Left colon (tissue), 2 donors: Measurements from ENCODE around the gene SMS. TPM values are rescaled to one million over a fixed set of nuclear protein-coding genes. Genes with fewer than 3 reads are reported as not detected.

Source experiments
- ATAC-seq: fragments of 200-7000 bp; cut with Tn5 transposase; one replicate; pipeline ENCODE4 v1.9.1; 2020; ENCODE audit warnings: mild to moderate bottlenecking, moderate library complexity
- DNase-seq, 2 donors: peaks; one replicate each; pipeline ENCODE4 v3.0.0-alpha.2; 2020
- intact Hi-C, 2 donors: fragments of 100-400 bp; cut with DNase I in 1 of 2; cut with micrococcal nuclease in 1 of 2; formaldehyde crosslinking; loops; one replicate each; pipeline versions ENCODE4 v1.11.2 to v1.14.0; 2022; cut with DNase I, micrococcal nuclease
- long read RNA-seq: library from polyadenylated mRNA; unstranded; transcript quantifications from one replicate; pipeline ENCODE4 v2.0.0, GENCODE V29; 2021
- total RNA-seq, 2 donors: library from RNA; stranded (reverse); fragmentation: NEBNext Ultra II Directional; extraction: Animal tissue kit (Norgen Biotek cat#: 25700); gene quantifications; one replicate each; pipeline ENCODE4 v1.2.1, GENCODE V29; 2021
- donor health status: DM: no; HTN: no; CAD: no.
- donor health status: DM: yes; HTN: yes; CAD: no.

The SMS gene
- 10 to 100 TPM; 55.4 to 56.3 TPM for total RNA-seq
- long read RNA-seq, transcript SMS-202 (11 exons, 1,837 nt), result major isoform, 104 of 121 reads
- long read RNA-seq, partial matches to known transcripts, result 8 of 121 reads
- long read RNA-seq, other reads (novel, unspliced or antisense), result 8 of 121 reads

DNA sequence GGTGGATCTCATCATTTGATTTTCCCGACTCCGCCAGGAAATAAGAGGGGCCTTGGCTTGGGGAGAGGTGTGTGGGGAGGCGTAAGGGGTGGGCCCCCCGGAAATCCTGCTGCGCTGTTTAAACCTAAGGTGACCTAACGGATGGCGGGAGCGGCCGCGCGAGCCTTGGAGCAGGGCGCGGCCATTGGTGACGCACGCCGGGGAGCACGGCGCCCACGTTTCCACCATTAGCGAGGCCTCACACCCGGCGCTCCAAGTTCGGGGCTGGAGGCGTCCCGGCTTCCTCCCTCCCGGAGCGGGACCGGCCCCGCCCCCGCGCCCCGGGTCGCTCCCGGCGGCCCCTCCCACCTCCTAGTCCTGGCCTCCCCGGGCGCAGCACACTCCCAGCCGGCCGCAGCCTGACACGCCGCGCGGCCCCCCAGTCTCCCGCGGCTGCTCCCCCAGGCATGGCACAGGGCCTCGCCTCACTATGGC lies at the start of gene SMS:
SMS (plus strand) TSS at position 354 of the 474 bp plus-strand sequence; CDS start at position 470, 116 bp downstream.
- ATAC-seq (peak; percentile 95), DNase-seq (peak; percentile 74 to 77)
- intact Hi-C loops, result no loop called here

DNA sequence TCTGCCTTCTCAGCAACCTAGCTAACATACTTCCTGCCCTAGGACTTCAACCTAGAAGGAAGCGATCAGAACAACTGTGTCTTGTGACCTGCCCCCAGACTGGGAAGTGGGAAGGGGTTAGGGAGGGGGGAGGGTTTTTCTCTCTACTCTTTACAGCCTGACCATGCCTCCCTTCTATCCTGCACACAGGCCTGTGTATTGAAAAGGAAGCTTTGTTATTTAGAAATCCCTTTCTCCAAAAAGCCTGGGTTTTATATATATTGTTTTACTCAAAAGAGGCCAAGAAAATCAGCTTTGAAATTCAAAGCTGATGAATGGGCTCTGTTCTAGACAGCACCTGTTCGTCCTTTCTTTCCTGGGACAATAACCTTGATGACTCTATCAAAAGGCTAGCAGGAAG lies 35.2 kb upstream of the SMS start:
- no peak for DNase-seq
- peak; percentile 35 for ATAC-seq
- intact Hi-C loops, result no loop called here

DNA sequence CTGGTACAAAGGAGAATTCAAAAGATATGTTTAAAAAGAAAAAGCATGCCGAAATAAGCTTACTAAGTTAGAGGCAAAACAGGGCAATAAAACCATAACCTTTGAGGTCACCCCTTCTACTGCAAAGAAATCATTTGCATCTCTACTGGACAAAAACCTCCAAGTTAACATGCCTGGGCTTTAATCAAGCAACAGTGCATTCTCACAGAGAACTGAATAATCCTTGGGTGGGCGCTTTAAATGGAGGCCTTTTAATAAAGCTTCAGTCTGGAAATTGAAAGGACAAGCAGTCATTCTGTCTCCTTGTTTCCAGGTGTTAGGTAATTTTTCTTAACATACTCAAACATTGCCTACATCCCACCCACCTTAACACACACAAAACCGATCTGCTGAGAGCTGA lies 34.6 kb upstream of the SMS start:
- no peak for DNase-seq
- no peak for ATAC-seq

DNA sequence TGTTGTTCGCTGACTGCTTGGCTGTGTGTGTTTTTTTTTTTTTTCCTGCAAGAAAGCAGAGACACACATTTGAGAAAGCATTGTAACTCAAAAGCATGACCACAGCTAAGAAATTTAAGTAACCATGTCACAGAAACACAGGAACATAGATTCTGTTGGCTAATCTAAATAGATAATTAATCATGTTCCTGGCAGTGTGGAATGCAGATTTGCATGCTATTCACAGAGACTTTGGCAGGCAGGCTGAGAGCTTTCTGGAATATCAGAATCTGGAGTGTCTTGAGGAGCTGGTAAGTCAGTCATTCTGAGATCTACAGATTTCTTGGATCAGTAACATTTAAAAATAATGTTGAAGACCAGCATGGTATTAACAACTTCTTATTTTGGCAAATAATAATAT lies 33.2 kb upstream of the SMS start:
- no peak for DNase-seq
- ATAC-seq, result no peak
- intact Hi-C loops, result no loop called here

More for the DNA sequence above, 34.6 kb upstream of the SMS start:
- intact Hi-C loops, result no loop called here

DNA sequence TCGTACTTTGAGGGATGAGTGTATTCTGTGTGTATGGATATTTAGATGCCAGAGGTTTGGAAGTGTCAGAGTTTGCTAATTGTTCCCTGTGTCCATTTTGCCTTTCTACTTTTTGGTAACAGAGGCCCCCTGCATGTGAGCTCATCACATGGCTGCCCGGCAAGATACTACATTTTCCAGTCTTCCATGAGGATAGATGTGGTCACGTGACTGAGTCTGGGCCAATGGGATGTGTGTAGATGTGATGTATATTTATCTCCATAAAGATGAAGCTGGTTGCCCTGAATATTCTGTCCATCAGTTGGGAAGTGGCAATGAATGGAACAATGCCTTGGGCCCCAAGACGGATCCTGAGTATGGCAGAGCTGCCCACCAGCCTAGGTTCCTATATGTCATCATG lies 29.0 kb upstream of the SMS start:
- DNase-seq (no peak), ATAC-seq (no peak)
- intact Hi-C loops, result no loop called here

DNA sequence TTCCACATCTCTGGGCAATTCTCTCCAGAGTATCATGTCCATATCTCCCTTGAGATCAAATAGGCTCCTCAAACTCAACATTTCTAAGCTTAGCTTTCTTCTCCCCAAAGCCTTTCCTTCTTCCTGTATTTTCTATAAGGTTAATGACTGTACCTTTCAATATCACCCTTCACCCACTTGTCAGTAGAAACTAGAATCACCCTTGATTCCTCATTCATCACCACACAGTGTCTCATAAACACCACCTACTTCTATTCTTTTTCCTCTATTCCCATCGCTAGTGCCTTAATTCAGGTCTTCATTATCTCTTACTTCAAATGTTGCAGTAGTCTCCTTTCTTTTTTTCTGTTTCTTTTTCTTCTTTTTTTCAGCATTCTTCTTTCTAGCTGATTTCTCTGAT lies 28.3 kb upstream of the SMS start:
- no peak for DNase-seq
- ATAC-seq, result no peak
- intact Hi-C loops, result no loop called here

DNA sequence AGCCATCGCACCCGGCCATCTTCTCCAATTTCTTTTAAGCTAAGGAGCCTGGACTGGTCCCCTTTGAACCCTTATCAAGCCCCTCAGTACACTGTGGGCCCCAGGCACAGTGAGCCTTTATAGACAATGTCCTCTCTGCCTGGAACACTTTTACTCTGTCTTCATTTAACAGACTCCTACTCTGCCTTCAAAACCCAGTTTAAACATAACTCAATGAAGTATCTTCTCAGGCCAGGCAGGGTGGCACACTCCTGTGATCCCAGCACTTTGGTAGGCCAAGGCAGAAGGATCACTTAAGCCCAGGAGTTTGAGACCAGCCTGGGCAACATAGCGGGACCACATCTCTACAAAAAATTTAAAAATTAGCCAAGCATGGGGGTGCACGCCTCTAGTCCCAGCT lies 27.5 kb upstream of the SMS start:
- intact Hi-C loops, result no loop called here
- ATAC-seq (no peak), DNase-seq (no peak)

DNA sequence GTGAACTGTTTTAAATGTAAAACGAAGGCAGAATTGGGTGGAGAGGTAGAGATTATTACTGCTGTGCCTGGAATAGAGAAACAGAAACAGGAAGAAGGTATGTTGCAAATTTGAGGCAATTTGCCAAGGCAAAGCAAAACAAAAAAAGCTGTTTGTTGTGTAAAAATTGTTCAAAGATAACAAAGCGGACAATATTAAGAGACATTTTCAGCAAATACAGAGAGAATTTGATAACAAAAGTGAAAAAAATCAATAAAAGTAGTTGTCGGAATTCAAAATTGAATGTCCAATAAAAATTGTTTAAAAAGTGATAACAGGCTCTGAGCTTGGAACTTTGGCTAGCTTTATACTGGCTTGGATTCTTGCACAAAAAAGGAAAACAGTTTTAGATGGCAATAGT lies 14.4 kb upstream of the SMS start:
- DNase-seq, result no peak
- ATAC-seq, result no peak
- intact Hi-C loops, result no loop called here

DNA sequence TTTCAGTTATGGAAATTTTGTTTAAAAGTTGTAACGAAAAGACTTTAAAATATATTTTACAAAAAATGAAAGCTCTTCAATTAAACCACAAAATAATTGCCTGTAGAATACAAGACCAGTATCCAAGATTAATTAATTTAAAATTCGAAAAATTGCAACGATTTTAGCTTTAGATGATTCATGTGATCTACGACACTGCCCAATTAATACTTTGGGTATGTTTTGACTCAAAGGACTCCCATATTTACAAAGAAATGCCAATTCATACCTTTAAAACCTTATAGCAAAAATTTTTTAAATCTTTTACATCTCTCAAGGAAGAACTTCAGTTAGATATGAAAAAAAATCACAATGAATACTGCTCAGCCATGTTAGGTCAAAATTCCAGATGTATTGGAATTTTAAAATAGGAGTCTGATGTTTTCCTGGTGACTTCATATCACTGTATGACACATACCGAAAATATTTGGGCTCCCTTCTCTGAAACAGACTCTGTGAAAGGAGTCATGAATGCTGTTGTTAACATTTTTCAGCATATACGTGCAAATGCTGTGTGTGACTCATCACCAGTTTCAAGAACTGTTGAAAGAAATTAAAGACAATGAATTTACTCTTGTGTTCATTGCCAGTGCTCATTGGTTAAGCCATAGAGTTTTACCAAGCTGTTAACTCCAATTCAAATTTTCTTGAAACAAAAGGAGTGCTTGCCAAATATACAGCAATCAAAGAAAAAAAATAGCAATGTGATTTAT lies 13.8 kb upstream of the SMS start:
- DNase-seq, result no peak
- intact Hi-C loops, result no loop called here
- ATAC-seq, result no peak

DNA sequence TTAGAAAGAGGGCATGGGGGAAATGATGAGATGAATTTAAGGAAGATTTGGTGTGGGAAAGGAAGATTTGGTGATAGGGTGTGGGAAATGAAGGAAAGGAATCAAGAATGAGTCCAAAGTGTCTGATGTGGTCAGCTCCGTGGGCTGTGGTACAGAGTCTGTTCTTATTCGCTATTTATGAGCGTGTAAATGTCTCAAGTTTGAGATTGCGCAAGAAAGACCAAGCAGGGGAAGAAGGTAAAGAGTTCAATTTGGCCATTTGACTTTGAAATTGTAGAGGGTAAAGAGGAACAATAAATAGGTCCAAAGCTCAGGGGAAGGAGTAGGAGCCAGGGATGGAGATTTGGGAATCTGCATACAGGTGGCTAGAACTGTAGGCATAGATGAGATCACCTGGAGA lies 11.3 kb upstream of the SMS start:
- ATAC-seq, result no peak
- intact Hi-C loops, result no loop called here
- DNase-seq, result no peak

DNA sequence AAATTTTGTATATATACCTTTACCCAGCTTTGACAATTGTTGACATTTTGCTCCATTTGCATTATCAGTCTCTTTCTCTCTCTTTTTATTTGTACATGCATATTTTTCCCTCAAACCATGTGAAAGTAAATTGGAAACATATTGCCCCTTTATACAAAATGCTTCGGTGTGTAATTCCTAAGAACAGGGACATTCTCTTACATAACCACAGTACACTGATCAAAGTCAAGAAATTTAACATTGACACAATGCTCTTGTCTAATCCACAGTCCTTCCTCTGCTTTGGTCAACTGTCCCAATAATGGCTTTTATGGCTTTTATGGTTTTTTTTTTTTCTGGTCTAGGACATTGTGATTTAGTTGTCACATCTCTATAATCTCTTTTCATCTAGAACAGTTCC lies 9.5 kb upstream of the SMS start:
- ATAC-seq, result no peak
- DNase-seq, result no peak
- intact Hi-C loops, result no loop called here

DNA sequence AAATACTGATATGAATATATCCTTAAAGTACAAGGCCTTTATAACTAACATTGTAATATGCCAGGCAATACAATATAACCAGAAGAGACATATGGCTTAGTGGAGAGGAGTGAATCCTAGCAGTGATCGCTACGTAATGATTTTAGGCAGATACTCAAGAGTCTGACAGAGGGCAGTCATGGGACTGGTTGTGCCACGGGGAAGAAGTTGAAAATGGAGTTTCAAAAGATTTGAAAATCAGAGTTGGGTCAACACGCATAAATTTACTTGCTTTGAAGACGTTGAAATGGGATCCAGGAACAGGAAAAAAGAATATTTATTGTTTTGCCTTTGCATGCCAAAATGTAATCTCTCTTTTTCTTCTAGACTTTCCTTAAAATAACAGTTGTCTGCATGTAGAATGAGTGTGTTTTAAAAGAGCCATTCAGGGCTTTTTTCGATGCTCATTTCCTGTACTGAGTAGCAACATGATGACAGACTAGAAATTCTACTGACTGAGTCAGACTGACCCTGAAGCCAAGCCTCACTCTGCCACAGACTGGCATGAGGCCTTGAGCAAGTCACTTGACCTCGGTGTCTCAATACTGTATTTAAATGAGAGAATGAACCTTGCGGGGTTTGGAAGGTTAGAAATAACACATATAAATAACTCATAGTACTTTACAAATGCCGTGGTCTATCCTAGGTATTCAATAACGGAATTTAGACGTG lies 8.1 kb upstream of the SMS start:
- DNase-seq (no peak), ATAC-seq (no peak)
- intact Hi-C loops, result no loop called here

DNA sequence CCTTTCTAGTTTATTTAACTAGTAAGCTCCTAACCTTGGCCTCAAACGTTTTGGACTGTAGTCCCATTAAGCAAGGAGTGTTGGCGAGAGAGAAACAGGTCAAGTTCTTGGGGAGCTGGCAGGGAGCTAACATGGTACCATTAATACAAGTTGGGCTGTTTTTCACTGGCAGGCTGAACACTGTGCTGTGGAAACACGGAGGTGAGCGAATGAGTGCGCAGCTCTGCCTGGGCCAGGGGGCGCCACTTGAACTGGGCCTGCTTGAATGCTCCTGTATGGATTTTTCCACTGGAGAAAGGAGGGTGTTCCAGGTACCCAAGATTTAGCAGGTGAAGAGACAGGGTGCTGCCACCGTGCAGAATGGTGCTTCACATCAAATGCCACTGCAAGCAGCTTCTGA lies 7.4 kb upstream of the SMS start:
- intact Hi-C loops, result no loop called here
- DNase-seq (no peak), ATAC-seq (no peak)

DNA sequence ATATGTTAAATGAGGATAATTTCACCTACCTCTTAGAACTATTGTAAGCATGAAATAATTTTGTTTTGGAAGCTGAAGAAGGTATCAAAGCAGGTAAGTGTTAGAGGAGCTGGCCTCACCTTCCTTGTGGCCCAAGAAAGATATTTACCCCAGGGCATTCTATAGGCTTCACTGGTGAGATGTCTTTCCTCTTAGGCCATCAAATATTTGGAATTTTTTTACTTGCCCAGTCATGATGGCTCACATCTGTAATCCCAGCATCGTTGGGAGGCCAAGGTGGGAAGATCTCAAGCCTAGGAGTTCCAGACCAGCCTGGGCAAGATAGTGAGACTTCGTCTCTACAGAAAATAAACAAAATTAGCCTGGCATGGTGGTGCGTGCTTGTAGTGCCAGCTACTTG lies 6.1 kb upstream of the SMS start:
- no peak for DNase-seq
- no peak for ATAC-seq
- intact Hi-C loops, result no loop called here

DNA sequence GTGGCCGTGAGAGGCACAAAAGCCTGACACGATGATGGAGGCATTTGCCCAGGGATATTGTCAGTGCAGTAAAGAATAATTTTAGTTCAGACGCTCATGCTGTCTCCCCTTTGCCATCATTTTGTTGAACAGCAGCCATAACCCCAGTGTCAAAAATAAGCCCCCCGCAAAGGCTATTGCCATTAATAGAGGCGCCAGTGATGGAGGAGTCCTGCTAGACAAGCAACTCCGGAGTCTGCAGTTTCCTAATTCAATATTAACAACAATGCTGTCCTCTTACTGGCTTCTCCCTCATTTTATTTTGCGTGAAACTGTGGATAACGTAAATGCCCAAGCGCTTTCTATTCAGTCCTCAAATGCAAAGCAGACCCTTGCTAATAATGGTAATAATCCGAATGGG lies 603 bp upstream of the SMS start:
- no peak for DNase-seq
- intact Hi-C loops, result no loop called here
- ATAC-seq, result no peak

DNA sequence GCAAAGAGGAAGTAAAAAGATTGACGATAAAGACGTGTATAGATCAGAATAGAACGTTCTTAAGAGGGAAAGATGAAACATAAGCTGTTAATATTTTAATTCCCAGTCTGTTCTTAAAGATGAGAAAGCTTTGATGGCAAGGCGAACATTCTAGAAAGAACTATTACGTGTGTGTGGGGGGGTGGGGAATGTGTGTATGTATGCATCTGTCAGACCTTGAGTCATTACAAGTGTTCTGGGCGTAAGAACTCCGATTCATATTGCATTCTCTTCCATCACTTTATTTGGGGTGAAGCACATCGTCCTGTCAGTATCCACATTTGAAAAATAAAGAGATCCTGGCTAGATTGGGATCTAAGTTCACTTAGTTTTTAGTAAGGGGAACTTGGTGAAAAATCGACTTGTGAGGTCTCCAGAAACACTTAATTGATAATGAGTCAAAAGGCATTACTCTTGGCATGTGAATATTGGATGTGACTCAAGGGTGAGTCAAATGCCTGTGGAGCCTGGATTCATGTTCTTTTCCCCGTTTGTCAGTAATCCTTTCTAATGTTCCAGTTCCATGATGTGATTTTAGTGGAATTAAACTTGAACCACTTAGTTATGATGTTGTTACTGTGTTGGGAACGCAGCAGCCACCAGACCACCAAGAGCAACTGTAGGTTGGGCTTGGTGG lies 3.1 kb downstream of the SMS start:
- no peak for DNase-seq
- intact Hi-C loops, result no loop called here
- ATAC-seq, result no peak

DNA sequence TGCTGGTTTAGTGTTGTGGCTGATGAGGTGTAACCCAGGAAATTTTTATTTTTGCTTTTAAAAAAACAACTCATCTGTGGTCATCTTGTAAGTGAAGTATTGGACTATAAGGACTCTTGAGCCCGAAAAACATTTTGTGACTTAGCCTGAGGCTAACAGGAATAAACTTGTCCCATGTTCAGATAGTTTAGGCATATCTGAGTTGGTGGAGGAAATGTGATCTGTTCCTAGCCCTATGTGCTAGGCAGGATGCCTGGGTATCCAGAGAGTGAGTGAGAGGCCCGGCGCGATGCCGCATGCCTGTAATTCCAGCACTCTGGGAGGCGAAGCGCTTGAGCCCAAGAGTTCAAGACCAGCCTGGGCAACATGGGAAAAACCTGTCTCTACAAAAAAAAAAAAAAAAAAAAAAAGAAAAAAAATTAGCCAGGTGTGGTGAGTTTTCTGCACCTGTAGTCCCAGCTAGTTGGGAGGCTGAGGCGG lies 3.7 kb downstream of the SMS start:
- intact Hi-C loops, result no loop called here
- ATAC-seq, result no peak
- no peak for DNase-seq

DNA sequence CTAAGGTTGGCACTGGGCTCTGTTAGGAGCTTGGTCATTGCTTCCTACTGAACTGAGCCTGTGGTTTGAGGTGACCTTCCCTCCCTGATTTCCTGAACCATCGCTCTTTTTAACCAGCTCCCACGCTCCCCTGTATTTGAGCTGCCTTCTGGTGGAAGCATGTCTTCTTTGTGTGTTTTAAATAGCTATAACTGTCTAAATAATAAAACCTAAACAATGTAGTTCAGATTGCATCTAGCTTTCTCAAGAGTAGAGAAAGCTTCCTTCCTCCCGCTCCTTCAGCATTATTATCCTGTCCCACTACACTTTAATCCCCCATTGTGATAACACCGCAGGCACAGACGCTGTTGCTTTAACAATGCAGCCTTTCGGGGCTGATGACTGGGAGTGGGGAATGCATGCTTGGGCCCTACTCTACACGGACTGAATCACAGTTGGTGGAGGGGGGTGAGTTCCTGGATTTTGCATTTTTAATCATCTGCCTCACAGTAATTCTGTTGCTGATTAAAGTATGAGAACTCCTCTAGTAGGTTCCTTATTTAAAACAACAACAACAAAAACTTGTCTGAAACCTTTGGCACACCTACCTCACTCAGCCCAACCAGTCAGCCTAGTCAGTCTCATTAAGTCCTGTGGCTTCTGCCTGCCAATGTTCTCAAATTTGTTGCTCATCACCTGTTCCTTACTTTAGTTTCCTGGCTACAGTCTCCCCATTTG lies 6.6 kb downstream of the SMS start:
- no peak for DNase-seq
- no peak for ATAC-seq
- intact Hi-C loops, result no loop called here

DNA sequence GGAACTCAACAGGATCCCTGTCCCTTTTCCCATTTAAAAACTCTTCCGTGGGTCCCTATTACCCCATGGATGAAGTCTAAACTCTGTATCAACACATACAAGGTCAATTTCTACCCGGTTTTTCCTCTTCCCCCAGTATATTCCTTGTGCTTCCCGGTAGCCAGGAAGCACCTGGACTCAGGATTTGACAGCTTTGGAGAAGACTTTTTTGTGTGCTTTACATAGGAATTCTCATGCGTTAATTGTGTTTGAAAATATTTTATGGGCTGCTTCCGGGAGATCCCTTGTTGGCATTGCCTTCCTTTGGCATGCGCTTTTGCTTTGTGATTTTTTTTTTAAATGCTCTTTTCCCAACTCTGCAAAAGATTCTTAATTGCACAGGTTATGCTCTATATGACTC lies 7.2 kb downstream of the SMS start:
- ATAC-seq, result peak; percentile 43
- no peak for DNase-seq
- intact Hi-C loops, result no loop called here
